Measurements from ENCODE around the gene UNG.

DNA sequence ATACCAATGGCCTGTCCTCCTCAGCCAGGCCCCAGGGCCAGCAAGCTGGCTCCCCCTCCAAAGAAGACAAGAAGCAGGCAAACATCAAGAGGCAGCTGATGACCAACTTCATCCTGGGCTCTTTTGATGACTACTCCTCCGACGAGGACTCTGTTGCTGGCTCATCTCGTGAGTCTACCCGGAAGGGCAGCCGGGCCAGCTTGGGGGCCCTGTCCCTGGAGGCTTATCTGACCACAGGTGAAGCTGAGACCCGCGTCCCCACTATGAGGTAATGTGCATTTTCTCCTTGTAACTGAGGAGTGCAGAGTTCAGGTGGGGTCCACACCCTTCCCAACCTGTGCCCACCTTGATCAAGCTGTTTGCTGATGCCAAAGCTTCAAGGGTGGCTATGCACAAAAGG is 42.4 kb downstream of the UNG start:
- TF ChIP-seq, protein P1, sequence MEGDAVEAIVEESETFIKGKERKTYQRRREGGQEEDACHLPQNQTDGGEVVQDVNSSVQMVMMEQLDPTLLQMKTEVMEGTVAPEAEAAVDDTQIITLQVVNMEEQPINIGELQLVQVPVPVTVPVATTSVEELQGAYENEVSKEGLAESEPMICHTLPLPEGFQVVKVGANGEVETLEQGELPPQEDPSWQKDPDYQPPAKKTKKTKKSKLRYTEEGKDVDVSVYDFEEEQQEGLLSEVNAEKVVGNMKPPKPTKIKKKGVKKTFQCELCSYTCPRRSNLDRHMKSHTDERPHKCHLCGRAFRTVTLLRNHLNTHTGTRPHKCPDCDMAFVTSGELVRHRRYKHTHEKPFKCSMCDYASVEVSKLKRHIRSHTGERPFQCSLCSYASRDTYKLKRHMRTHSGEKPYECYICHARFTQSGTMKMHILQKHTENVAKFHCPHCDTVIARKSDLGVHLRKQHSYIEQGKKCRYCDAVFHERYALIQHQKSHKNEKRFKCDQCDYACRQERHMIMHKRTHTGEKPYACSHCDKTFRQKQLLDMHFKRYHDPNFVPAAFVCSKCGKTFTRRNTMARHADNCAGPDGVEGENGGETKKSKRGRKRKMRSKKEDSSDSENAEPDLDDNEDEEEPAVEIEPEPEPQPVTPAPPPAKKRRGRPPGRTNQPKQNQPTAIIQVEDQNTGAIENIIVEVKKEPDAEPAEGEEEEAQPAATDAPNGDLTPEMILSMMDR (IDR thresholded peaks at IDR 0.05; ENCODE audit: low read length), result no peak
- TF ChIP-seq EZH2phosphoT487 (IDR thresholded peaks at IDR 0.05; ENCODE audit: low read length), result no peak
